Keratinocyte (primary cell): Measurements from ENCODE around the gene SAMD13. TPM values are rescaled to one million over a fixed set of nuclear protein-coding genes. Genes with fewer than 3 reads are reported as not detected.

Experiments used
- DNase-seq: peaks from one replicate; pipeline ENCODE4 v3.0.0-alpha.2; 2011; ENCODE audit warnings: low read depth, missing footprints, low spot score
- FAIRE-seq: peaks from 2 replicates; lab custom pipeline; 2011; peaks lifted over from hg19 to GRCh38; lab: Jason Lieb, UNC
- H2AFZ ChIP-seq: 2 replicates; pipeline ENCODE4 v1.6.0; 2012; ENCODE audit warnings: low read length, control low read depth, inconsistent platforms; ENCODE audit not compliant: control insufficient read depth
- H3K27ac ChIP-seq: 2 replicates; pipeline ENCODE4 v1.5.1; 2011; ENCODE audit warnings: low read length; ENCODE audit not compliant: control insufficient read depth, insufficient read depth
- H3K27me3 ChIP-seq: 3 replicates; pipeline ENCODE4 v1.6.0; 2011; ENCODE audit warnings: low read length; ENCODE audit not compliant: control insufficient read depth, insufficient read depth; ENCODE audit errors: extremely low read depth
- H3K36me3 ChIP-seq, 2 experiments: 2 replicates in 1 of 2; 3 replicates in 1 of 2; pipeline ENCODE4 v1.5.1; 2011; ENCODE audit warnings: low read length in 2 of 2, mild to moderate bottlenecking in 1 of 2; ENCODE audit not compliant: control insufficient read depth in 2 of 2, insufficient read depth in 2 of 2; ENCODE audit errors: extremely low read depth in 1 of 2
- H3K4me1 ChIP-seq: 3 replicates; pipeline ENCODE4 v1.5.1; 2011; ENCODE audit warnings: low read length; ENCODE audit not compliant: control insufficient read depth, insufficient read depth; ENCODE audit errors: extremely low read depth
- H3K4me2 ChIP-seq: 3 replicates; pipeline ENCODE4 v1.6.0; 2011; ENCODE audit warnings: low read depth, low read length; ENCODE audit not compliant: control insufficient read depth, insufficient read depth; ENCODE audit errors: extremely low read depth
- H3K4me3 ChIP-seq, 3 experiments: fragments of 200-600 bp in 1 of 3; sonication (generic) in 1 of 3; 2 replicates in 2 of 3; 3 replicates in 1 of 3; pipeline ENCODE4 v1.5.1; 2011 to 2016; ENCODE audit warnings: low read length in 3 of 3, mild to moderate bottlenecking in 3 of 3, control low read depth in 2 of 3, inconsistent platforms in 1 of 3, low read depth in 1 of 3, mixed read lengths in 1 of 3, mixed run types in 1 of 3, moderate library complexity in 1 of 3; ENCODE audit not compliant: control insufficient read depth in 2 of 3, insufficient read depth in 2 of 3; ENCODE audit errors: extremely low read depth in 1 of 3
- H3K79me2 ChIP-seq: 2 replicates; pipeline ENCODE4 v1.6.0; 2012; ENCODE audit warnings: low read length; ENCODE audit not compliant: control insufficient read depth, insufficient read depth
- H3K9ac ChIP-seq: 3 replicates; pipeline ENCODE4 v1.6.0; 2011; ENCODE audit warnings: low read length; ENCODE audit not compliant: control insufficient read depth, insufficient read depth; ENCODE audit errors: extremely low read depth
- H3K9me1 ChIP-seq: 3 replicates; pipeline ENCODE4 v1.6.0; 2011; ENCODE audit warnings: low read length; ENCODE audit not compliant: control insufficient read depth, insufficient read depth; ENCODE audit errors: extremely low read depth
- H3K9me3 ChIP-seq: 2 replicates; pipeline ENCODE4 v1.5.1; 2012; ENCODE audit warnings: low read depth, low read length; ENCODE audit not compliant: control insufficient read depth
- H4K20me1 ChIP-seq: 3 replicates; pipeline ENCODE4 v1.6.0; 2011; ENCODE audit warnings: low read length; ENCODE audit not compliant: control insufficient read depth, insufficient read depth; ENCODE audit errors: extremely low read depth
- EZH2 ChIP-seq: IDR thresholded peaks from one replicate; pipeline ENCODE4 v1.6.1; 2012; ENCODE audit warnings: inconsistent platforms, mild to moderate bottlenecking, low read length, moderate library complexity
- dilution Hi-C: fragments of 300-500 bp; cut with MboI; formaldehyde crosslinking; loops from one replicate; pipeline ENCODE4 v1.7.0; 2020; ENCODE audit warnings: low sequenced_read_pairs; ENCODE audit not compliant: extremely low pct_ligation_motif_present
- polyA plus RNA-seq, 5 experiments: library from polyadenylated mRNA; depleted of rRNA in 3 of 5; stranded (reverse) in 3 of 5; stranded (forward) in 1 of 5; unstranded in 1 of 5; fragments of >200 nt; gene quantifications; 1 replicate in 1 of 5; 2 replicates in 3 of 5; 3 replicates in 1 of 5; pipeline versions ENCODE4 v1.2.1 to v1.2.3, GENCODE V29; 2011 to 2012; ENCODE audit warnings: missing spikeins in 2 of 5, low read depth in 1 of 5, low replicate concordance in 1 of 5
- TF ChIP-seq, protein P1 (sequence below), 3 experiments: IDR thresholded peaks in 1 of 3; conservative IDR thresholded peaks in 1 of 3; optimal IDR thresholded peaks in 1 of 3; 2 replicates in 2 of 3; 3 replicates in 1 of 3; pipeline versions ENCODE3 to v1.5.1; 2011; ENCODE audit warnings: low read length in 3 of 3, mild to moderate bottlenecking in 3 of 3, moderate library complexity in 2 of 3, control low read depth in 1 of 3, inconsistent platforms in 1 of 3; ENCODE audit not compliant: insufficient read depth in 2 of 3; ENCODE audit errors: extremely low read depth in 1 of 3

SAMD13 gene
- polyA plus RNA-seq, 1 donor (not counting 4 experiments of a cell fraction or from before 2014, with no cell fraction given) = 0.75 TPM

DNA sequence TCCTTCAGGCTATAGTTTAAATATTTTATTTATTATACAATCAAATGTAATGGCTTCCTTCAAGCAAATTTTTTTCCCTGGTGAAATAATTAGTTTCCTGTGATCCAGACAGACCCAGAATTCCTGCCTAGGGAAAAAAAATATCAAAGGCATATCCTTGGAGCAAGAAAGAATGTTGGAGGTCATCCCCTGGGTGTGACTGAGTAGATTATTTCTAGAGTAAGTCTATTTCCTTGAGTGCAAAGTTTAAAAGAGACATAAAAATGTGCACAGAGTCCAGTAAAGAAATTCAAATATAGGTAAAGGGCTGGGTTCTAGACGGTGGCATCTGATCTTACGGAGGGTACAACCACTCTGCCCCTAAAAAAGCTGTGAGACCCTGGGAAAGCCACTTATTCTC lies 32.2 kb upstream of the SAMD13 start:
- no peak for FAIRE-seq
- no peaks in the 10 kb centered on the region for H3K9me3 ChIP-seq
- no peak overlapping the region for H3K4me2 ChIP-seq
- H3K79me2 ChIP-seq = no peaks in the 10 kb centered on the region
- H3K27me3 ChIP-seq = no peaks in the 10 kb centered on the region
- H3K27ac ChIP-seq = no peak overlapping the region
- peaks cover 4% of the 10 kb centered on the region for H3K4me1 ChIP-seq
- no peak for DNase-seq
- H3K9ac ChIP-seq = no peak overlapping the region
- H3K9me1 ChIP-seq = no peaks in the 10 kb centered on the region
- no peak overlapping the region for H2AFZ ChIP-seq
- no peaks in the 10 kb centered on the region for H4K20me1 ChIP-seq
- TF ChIP-seq, protein P1, sequence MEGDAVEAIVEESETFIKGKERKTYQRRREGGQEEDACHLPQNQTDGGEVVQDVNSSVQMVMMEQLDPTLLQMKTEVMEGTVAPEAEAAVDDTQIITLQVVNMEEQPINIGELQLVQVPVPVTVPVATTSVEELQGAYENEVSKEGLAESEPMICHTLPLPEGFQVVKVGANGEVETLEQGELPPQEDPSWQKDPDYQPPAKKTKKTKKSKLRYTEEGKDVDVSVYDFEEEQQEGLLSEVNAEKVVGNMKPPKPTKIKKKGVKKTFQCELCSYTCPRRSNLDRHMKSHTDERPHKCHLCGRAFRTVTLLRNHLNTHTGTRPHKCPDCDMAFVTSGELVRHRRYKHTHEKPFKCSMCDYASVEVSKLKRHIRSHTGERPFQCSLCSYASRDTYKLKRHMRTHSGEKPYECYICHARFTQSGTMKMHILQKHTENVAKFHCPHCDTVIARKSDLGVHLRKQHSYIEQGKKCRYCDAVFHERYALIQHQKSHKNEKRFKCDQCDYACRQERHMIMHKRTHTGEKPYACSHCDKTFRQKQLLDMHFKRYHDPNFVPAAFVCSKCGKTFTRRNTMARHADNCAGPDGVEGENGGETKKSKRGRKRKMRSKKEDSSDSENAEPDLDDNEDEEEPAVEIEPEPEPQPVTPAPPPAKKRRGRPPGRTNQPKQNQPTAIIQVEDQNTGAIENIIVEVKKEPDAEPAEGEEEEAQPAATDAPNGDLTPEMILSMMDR (optimal IDR thresholded peaks at IDR 0.05 in 1 of 3, IDR thresholded peaks at IDR 0.05 in 1 of 3, conservative IDR thresholded peaks at IDR 0.05 in 1 of 3; ENCODE audit: extremely low read depth in 1 of 3, insufficient read depth in 2 of 3, low read length in 3 of 3) = no peak
- TF ChIP-seq EZH2 = no peak
- dilution Hi-C loops = no loop called here
- H3K4me3 ChIP-seq = no peak overlapping the region
- H3K36me3 ChIP-seq = no peaks in the 10 kb centered on the region

DNA sequence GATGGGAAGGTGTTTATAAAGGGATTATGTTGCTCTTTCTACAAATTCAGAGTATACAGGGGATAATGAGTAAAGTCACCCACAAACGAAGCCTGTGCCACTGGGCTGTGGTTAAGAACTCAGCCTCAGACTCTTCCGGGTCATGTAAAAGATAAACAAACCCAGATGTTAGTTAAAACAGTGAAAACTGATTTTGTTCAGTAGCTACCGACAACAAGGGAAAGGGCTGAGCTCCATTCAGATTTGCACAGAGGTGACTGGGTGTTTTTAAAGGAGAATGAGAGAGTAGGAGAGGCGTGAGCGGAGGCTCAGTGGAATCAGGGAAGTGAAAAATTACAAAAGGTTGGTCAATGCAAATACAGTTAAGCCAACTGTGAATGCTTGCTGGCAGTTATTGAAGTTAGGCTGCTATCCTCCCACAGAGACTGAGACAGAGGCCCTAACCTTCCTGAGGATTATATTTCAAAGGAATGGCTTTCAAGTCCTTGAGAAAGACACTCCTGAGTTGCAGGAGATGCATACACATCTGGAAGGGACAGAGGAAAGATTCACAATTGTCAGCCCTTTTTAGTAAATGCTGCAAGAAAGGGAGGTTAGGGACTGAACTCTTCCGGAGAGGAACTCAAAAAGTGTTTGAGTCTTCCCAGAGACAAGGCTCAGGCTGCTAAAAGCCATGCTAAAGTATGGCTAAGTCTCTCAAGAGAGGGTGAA lies 29.9 kb upstream of the SAMD13 start:
- H3K9me3 ChIP-seq = no peaks in the 10 kb centered on the region
- H3K4me2 ChIP-seq = no peak overlapping the region
- H3K27me3 ChIP-seq = no peaks in the 10 kb centered on the region
- FAIRE-seq = no peak
- no peak overlapping the region for H3K9ac ChIP-seq
- H3K4me1 ChIP-seq = peaks cover 4% of the 10 kb centered on the region
- DNase-seq = no peak
- H3K36me3 ChIP-seq = no peaks in the 10 kb centered on the region
- no peak overlapping the region for H3K27ac ChIP-seq
- H4K20me1 ChIP-seq = no peaks in the 10 kb centered on the region
- no peaks in the 10 kb centered on the region for H3K9me1 ChIP-seq
- no peaks in the 10 kb centered on the region for H3K79me2 ChIP-seq
- dilution Hi-C loops = no loop called here
- TF ChIP-seq, protein P1 (optimal IDR thresholded peaks at IDR 0.05 in 1 of 3, IDR thresholded peaks at IDR 0.05 in 1 of 3, conservative IDR thresholded peaks at IDR 0.05 in 1 of 3; ENCODE audit: extremely low read depth in 1 of 3, insufficient read depth in 2 of 3, low read length in 3 of 3) = no peak
- TF ChIP-seq EZH2 = no peak
- no peak overlapping the region for H3K4me3 ChIP-seq
- no peak overlapping the region for H2AFZ ChIP-seq
